NCI-H446 (cell line): ENCODE data around the gene SYT17.

ENCODE experiments used
- DNase-seq, 2 experiments: peaks; one replicate each; lab custom pipeline; 2025; lab: John Stamatoyannopoulos, UW

The SYT17 gene

GRCh38 chr16:19301931-19302330, 133.9 kb downstream of the SYT17 start:
- DNase-seq: no peak

GRCh38 chr16:19304750-19305149, 136.7 kb downstream of the SYT17 start:
- no peak for DNase-seq

GRCh38 chr16:19305443-19305842, 137.4 kb downstream of the SYT17 start:
- DNase-seq: no peak

- no peak for DNase-seq
Measured at GRCh38 chr16:19307587-19308241, 139.7 kb downstream of the SYT17 start.

GRCh38 chr16:19308392-19308791, 140.4 kb downstream of the SYT17 start:
- no peak for DNase-seq

- DNase-seq: no peak
Measured at GRCh38 chr16:19309178-19309577, 141.1 kb downstream of the SYT17 start.

GRCh38 chr16:19314718-19315425, 146.8 kb downstream of the SYT17 start:
- no peak for DNase-seq

GRCh38 chr16:19315889-19316433, 147.9 kb downstream of the SYT17 start:
- no peak for DNase-seq

- DNase-seq: peak in 1 of 2 experiments; percentile 4
Measured at GRCh38 chr16:19316846-19317245, 148.8 kb downstream of the SYT17 start.
